GM12878 (cell line): Measurements from ENCODE around the gene VDR. TPM values are rescaled to one million over a fixed set of nuclear protein-coding genes. Genes with fewer than 3 reads are reported as not detected.

ENCODE experiments used
- ATAC-seq: fragments of 200-7000 bp; cut with Tn5 transposase; 3 replicates; pipeline ENCODE4 v1.9.1; 2020; ENCODE audit warnings: mild to moderate bottlenecking, moderate library complexity
- BruUV-seq: library from RNA; stranded (reverse); fragments of 400-500 nt; replicated peaks from 2 replicates; lab custom pipeline; 2021; lab: Mats Ljungman, UMichigan
- CTCF ChIA-PET: fragments of 300-600 bp; sonication (Branson Sonifier 250); formaldehyde crosslinking; extraction: SDS; loops from one replicate; lab custom pipeline; 2021; ENCODE audit warnings: inconsistent platforms; lab: Yijun Ruan, JAX
- POLR2A ChIA-PET: fragments of 350-600 bp; formaldehyde crosslinking; extraction: SDS; loops from one replicate; lab custom pipeline; 2021; ENCODE audit warnings: inconsistent platforms; lab: Charles Lee
- RAD21 ChIA-PET: fragments of 300-600 bp; sonication (Branson Sonifier 250); formaldehyde crosslinking; loops from one replicate; lab custom pipeline; 2023; ENCODE audit warnings: antibody characterized with exemption; ENCODE audit not compliant: unreplicated experiment; lab: Charles Lee
- SMC1A ChIA-PET: fragments of 300-600 bp; sonication (Branson Sonifier 250); formaldehyde crosslinking; loops from one replicate; lab custom pipeline; 2023; ENCODE audit not compliant: unreplicated experiment, uncharacterized antibody; lab: Charles Lee
- DNase-seq: peaks from one replicate; pipeline ENCODE4 v3.0.0-alpha.2; 2011; ENCODE audit warnings: low read depth, low spot score
- FAIRE-seq: peaks from 3 replicates; lab custom pipeline; 2011; peaks lifted over from hg19 to GRCh38; lab: Jason Lieb, UNC
- H2AFZ ChIP-seq: 2 replicates; pipeline ENCODE4 v1.6.0; 2011; ENCODE audit warnings: low read depth, low read length, control low read depth; ENCODE audit not compliant: control insufficient read depth
- H3K27ac ChIP-seq: 2 replicates; pipeline ENCODE4 v1.5.1; 2011; ENCODE audit warnings: control low read depth; ENCODE audit not compliant: control insufficient read depth, insufficient read depth
- H3K27me3 ChIP-seq, 2 experiments: replicated peaks in 1 of 2; 2 replicates each; pipeline versions ENCODE4 v1.6.0 to v1.6.1; 2011; ENCODE audit warnings: low read length in 1 of 2; ENCODE audit not compliant: control insufficient read depth in 2 of 2, insufficient read depth in 2 of 2
- H3K36me3 ChIP-seq, 2 experiments: 2 replicates each; pipeline ENCODE4 v1.5.1; 2011; ENCODE audit warnings: low read length in 1 of 2; ENCODE audit not compliant: control insufficient read depth in 2 of 2, insufficient read depth in 2 of 2
- H3K4me1 ChIP-seq: 2 replicates; pipeline ENCODE4 v1.6.1; 2011; ENCODE audit warnings: mild to moderate bottlenecking, low read length, moderate library complexity, mixed read lengths; ENCODE audit not compliant: control insufficient read depth, insufficient read depth
- H3K4me2 ChIP-seq: 2 replicates; pipeline ENCODE4 v1.6.0; 2011; ENCODE audit warnings: control low read depth; ENCODE audit not compliant: control insufficient read depth, insufficient read depth
- H3K4me3 ChIP-seq: fragments of 200-600 bp; sonication (generic); 2 replicates; pipeline ENCODE4 v1.5.1; 2016
- H3K79me2 ChIP-seq: 2 replicates; pipeline ENCODE4 v1.6.0; 2011; ENCODE audit warnings: low read length; ENCODE audit not compliant: control insufficient read depth, insufficient read depth
- H3K9ac ChIP-seq: 2 replicates; pipeline ENCODE4 v1.8.0; 2011; ENCODE audit warnings: low read length, control low read depth, mixed read lengths; ENCODE audit not compliant: control insufficient read depth, insufficient read depth
- H3K9me3 ChIP-seq: replicated peaks from 3 replicates; pipeline ENCODE4 v1.5.1; 2011; ENCODE audit warnings: mild to moderate bottlenecking, low read length; ENCODE audit not compliant: control insufficient read depth, insufficient read depth
- H4K20me1 ChIP-seq: 2 replicates; pipeline ENCODE4 v1.6.0; 2011; ENCODE audit not compliant: control insufficient read depth, insufficient read depth
- BCL11A ChIP-seq: IDR thresholded peaks from 2 replicates; pipeline ENCODE4 v1.6.1; 2011; ENCODE audit warnings: low read depth, low read length
- MEF2A ChIP-seq: IDR thresholded peaks from 2 replicates; pipeline ENCODE4 v1.6.1; 2011; ENCODE audit warnings: low read depth, mild to moderate bottlenecking, low read length, moderate library complexity; ENCODE audit not compliant: insufficient read depth
- POU2F2 ChIP-seq: IDR thresholded peaks from 3 replicates; pipeline ENCODE4 v1.6.1; 2011; ENCODE audit warnings: low read depth, mild to moderate bottlenecking, low read length, borderline replicate concordance
- WGBS: methylation state at CpG from one replicate; pipeline ENCODE4 v1.1.6; 2016; ENCODE audit warnings: low lambda C conversion rate; ENCODE audit not compliant: insufficient replicate concordance, insufficient coverage; ENCODE audit errors: missing lambda C conversion rate; 5-methylcytosine and 5-hydroxymethylcytosine counted together
- in situ Hi-C: fragments of 300-500 bp; cut with MboI; formaldehyde crosslinking; loops from 9 replicates; pipeline ENCODE4 v1.14.3; 2018; ENCODE audit warnings: mixed read lengths
- intact Hi-C: fragments of 100-400 bp; cut with micrococcal nuclease; formaldehyde crosslinking; loops from one replicate; pipeline ENCODE4 v1.14.2; 2022; ENCODE audit not compliant: unreplicated experiment
- polyA plus RNA-seq, 11 experiments: library from polyadenylated mRNA; depleted of rRNA in 4 of 11; unstranded in 6 of 11; stranded (reverse) in 5 of 11; fragments of >200 nt; fragmentation: Nextera tagmentation in 4 of 11; fragmentation: Illumina TruSeq in 1 of 11; extraction: Ambion mirVana in 4 of 11; extraction: Trizol in 1 of 11; gene quantifications; 1 replicate in 1 of 11; 2 replicates in 10 of 11; pipeline versions ENCODE4 v1.2.1 to v1.2.3, GENCODE V29; 2011 to 2016; ENCODE audit warnings: inconsistent platforms in 2 of 11, missing spikeins in 2 of 11, low read depth in 1 of 11
- total RNA-seq, 4 experiments: library from RNA; depleted of rRNA in 3 of 4; stranded (reverse); fragments of >200 nt in 3 of 4; fragmentation: Illumina TruSeq in 1 of 4; extraction: Trizol in 1 of 4; gene quantifications; 2 replicates each; pipeline versions ENCODE4 v1.2.1 to v1.2.3, GENCODE V29; 2013 to 2021
- TF ChIP-seq, protein P1 (sequence below): IDR thresholded peaks from 2 replicates; pipeline ENCODE4 v1.6.1; 2012; ENCODE audit warnings: low read depth, low read length, improper control_type of control experiment
- TF ChIP-seq, protein P2 (sequence below): fragments of 450-650 bp; formaldehyde crosslinking; IDR thresholded peaks from 2 replicates; pipeline ENCODE4 v1.4.0; 2022; ENCODE audit warnings: mild to moderate bottlenecking, moderate library complexity

Gene VDR
- total and polyA plus RNA-seq, 10 of the 15 experiments (the other 5 are each of a cell fraction or from before 2014, with no cell fraction given) = 0.27 to 7.9 (median 3.0) TPM

DNA sequence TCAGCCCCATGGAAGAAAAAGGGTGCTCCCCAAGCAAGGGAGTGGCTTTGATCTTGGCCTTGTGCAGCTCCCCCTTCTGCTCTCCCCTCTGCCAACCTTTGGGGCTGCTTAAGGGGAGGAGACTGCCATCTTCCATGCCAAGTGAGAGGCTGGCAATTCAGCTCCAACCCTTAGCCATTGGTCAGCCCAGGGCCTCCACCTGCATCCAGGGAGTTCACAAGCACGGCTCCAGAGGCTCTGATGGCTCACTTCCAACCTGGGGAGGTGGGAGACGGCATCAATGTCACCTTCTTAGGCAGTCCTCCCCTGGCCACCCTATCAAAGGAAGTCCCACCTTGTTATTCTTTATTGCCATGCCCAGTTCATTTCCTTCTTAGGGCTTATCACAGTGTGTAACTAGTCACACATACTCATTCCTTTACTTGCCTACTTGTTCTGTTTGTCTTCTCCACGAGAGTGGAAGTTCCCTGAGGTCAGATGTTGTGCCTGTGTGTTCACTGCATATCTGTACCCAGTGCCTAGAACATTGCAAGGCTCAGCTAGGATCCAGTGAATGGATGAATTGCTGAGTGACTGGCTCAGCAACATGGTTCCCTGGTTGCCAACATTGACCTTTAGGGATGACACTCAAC lies 90.1 kb downstream of the VDR start:
- Histone ChIP-seq H3K79me2 (peaks cover 33% of the 10 kb centered on the region), H4K20me1 (no peaks in the 10 kb centered on the region; the same call in 1 of the 2 replicates), H3K4me3 (no peak overlapping the region)
- FAIRE-seq = no peak
- intact Hi-C loops = no loop called here
- TF ChIP-seq POU2F2 (no peak), BCL11A (no peak), MEF2A (no peak)
- TF ChIP-seq, protein P1, sequence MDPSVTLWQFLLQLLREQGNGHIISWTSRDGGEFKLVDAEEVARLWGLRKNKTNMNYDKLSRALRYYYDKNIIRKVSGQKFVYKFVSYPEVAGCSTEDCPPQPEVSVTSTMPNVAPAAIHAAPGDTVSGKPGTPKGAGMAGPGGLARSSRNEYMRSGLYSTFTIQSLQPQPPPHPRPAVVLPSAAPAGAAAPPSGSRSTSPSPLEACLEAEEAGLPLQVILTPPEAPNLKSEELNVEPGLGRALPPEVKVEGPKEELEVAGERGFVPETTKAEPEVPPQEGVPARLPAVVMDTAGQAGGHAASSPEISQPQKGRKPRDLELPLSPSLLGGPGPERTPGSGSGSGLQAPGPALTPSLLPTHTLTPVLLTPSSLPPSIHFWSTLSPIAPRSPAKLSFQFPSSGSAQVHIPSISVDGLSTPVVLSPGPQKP = no peak
- TF ChIP-seq, protein P2, sequence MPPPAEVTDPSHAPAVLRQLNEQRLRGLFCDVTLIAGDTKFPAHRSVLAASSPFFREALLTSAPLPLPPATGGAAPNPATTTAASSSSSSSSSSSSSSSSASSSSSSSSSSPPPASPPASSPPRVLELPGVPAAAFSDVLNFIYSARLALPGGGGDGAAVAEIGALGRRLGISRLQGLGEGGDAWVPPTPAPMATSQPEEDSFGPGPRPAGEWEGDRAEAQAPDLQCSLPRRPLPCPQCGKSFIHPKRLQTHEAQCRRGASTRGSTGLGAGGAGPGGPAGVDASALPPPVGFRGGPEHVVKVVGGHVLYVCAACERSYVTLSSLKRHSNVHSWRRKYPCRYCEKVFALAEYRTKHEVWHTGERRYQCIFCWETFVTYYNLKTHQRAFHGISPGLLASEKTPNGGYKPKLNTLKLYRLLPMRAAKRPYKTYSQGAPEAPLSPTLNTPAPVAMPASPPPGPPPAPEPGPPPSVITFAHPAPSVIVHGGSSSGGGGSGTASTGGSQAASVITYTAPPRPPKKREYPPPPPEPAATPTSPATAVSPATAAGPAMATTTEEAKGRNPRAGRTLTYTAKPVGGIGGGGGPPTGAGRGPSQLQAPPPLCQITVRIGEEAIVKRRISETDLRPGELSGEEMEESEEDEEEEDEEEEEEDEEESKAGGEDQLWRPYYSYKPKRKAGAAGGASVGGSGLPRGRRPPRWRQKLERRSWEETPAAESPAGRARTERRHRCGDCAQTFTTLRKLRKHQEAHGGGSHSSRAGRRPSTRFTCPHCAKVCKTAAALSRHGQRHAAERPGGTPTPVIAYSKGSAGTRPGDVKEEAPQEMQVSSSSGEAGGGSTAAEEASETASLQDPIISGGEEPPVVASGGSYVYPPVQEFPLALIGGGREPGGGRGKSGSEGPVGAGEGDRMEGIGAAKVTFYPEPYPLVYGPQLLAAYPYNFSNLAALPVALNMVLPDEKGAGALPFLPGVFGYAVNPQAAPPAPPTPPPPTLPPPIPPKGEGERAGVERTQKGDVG (CRISPR knock-in tag) = no peak
- TF ChIP-seq, all 136 proteins: peak for 0
- WGBS = 49% methylated on average over 3 of the region's 3 CpGs
- no peaks in the 10 kb centered on the region; a peak in 1 of 4 replicates for H3K36me3 ChIP-seq
- ChIA-PET POLR2A (interaction anchor here (4.3 kb wide), 1 partner anchor 19 kb away, joined by 46 read pairs; no protein-coding TSS in a partner anchor), CTCF (interaction anchor here (1.1 to 8.8 kb wide), 8 partner anchors 7 to 73 kb away, joined by 3 to 85 read pairs (median 6); no protein-coding TSS in a partner anchor), SMC1A (interaction anchor here (1.0 to 3.8 kb wide), 4 partner anchors 12 to 23 kb away, joined by 3 to 22 read pairs (median 9); no protein-coding TSS in a partner anchor), RAD21 (interaction anchor here (3.4 to 9.0 kb wide), 2 partner anchors 17 to 20 kb away, joined by 16 to 202 read pairs; no protein-coding TSS in a partner anchor)
- BruUV-seq = no TSS peak
- DNase-seq = no peak
- peak overlapping the region; percentile 92 for H3K4me2 ChIP-seq
- no peak overlapping the region for H2AFZ ChIP-seq
- H3K4me1 ChIP-seq = peaks cover 65% of the 10 kb centered on the region
- peak overlapping the region; percentile 74; the same call in 1 of the 2 replicates for H3K9ac ChIP-seq
- peak overlapping the region; percentile 85 for H3K27ac ChIP-seq
- no peak for ATAC-seq
- no peaks in the 10 kb centered on the region for H3K9me3 ChIP-seq
- H3K27me3 ChIP-seq = peaks cover 0 to 3% of the 10 kb centered on the region in 2 experiments; a peak in 2 of 4 replicates
- in situ Hi-C loops = no loop called here
